GM12864 (cell line): ENCODE results near the gene STK32B.

Experiments
- DNase-seq: peaks from one replicate; pipeline ENCODE4 v3.0.0-alpha.2; 2011; ENCODE audit warnings: low read depth
- H3K4me3 ChIP-seq: 2 replicates; pipeline ENCODE4 v1.5.1; 2011; ENCODE audit warnings: mild to moderate bottlenecking, low read depth, low read length, control low read depth
- TF ChIP-seq, protein P1 (sequence below): IDR thresholded peaks from 2 replicates; pipeline ENCODE4 v1.5.1; 2011; ENCODE audit warnings: low read depth, mild to moderate bottlenecking, moderate library complexity, low read length, control low read depth, inconsistent platforms; ENCODE audit errors: missing control alignments

The STK32B gene

DNA sequence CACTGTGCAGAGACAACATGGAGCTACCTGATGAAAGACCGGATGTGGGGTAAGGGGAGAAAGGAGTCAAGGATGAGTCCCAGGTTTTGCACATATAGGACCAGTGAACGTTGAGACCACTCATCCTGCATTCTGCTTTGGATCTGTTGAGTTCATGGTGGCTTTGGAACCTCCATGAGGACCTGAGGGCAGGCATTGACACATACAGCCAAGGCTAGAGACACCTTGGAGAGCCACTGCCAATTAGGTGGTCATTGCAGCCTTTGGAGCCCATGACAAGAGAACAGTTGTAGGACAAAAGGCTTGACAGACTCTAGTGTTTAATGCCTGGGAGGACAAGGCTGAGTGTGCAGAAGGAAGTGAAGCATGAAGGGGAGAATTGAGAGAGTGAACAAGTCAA is 87.9 kb downstream of the STK32B start:
- no peak overlapping the region for H3K4me3 ChIP-seq
- TF ChIP-seq, protein P1, sequence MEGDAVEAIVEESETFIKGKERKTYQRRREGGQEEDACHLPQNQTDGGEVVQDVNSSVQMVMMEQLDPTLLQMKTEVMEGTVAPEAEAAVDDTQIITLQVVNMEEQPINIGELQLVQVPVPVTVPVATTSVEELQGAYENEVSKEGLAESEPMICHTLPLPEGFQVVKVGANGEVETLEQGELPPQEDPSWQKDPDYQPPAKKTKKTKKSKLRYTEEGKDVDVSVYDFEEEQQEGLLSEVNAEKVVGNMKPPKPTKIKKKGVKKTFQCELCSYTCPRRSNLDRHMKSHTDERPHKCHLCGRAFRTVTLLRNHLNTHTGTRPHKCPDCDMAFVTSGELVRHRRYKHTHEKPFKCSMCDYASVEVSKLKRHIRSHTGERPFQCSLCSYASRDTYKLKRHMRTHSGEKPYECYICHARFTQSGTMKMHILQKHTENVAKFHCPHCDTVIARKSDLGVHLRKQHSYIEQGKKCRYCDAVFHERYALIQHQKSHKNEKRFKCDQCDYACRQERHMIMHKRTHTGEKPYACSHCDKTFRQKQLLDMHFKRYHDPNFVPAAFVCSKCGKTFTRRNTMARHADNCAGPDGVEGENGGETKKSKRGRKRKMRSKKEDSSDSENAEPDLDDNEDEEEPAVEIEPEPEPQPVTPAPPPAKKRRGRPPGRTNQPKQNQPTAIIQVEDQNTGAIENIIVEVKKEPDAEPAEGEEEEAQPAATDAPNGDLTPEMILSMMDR, result no peak
- no peak for DNase-seq

DNA sequence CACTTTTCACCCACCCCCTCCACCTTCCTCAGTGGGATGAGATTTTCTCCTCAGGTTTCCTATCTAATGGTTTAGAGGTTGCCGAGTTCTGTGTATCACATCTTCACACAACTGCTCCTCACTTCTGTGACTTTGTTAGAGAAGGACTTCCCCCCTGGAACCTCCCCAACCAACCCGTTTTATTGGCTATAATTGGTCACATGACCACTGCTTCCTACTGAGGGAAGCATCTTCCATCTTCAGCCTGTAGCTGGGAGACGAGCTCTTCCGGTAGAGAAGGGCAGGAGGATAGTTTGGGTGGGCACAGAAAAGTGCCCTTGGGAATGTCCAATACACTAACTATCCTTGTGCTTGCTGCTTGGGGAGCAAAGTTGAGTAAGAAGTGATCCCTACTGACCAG is 90.5 kb downstream of the STK32B start:
- TF ChIP-seq, protein P1, result no peak
- no peak for DNase-seq
- H3K4me3 ChIP-seq, result no peak overlapping the region

DNA sequence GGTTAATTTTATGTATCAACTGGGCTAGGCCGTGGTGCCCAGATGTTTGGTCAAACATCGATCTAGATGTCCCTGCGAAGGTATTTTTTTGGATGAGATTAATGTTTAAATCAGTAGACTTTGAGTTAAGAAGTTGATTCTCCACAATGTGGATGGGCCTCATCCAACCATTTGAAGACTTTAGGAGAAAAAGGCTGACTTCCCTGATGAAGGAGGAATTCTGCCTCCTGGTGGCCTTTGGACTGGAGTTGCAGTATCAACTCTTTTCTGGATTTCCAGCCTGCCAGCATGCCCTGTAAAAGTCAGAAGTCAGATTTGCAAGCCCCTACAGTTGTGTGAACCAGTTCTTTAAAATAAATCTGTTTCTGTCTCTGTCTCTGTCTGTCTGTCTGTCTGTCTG is 91.4 kb downstream of the STK32B start:
- H3K4me3 ChIP-seq, result no peak overlapping the region
- TF ChIP-seq, protein P1, result peak; percentile 53
- no peak for DNase-seq

DNA sequence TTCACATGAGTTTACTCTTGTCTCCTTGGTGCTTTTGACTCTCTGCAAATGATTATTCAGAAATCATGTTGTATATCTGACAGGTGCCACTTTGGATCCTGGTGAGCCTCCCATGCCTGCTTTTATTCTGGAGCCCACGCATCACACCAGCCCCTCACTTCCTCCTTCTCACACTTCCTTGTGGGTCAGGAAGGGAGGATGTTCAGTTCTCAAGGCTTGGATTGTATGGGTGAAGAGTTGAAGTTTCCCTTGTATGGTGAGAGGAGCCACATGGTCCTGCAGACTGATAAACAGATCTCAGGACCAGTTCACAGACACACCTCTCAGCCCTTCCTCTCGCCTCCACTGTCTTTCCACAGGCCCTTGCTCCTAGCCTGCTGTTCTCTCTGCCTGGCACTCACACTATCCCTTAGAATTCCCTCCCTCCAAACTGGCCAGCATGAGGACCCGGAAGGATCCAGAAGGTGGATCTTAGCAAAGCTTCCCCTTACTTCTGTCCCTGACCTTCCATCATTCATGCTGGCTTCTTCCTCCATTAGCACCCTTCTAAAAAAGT is 92.1 kb downstream of the STK32B start:
- no peak overlapping the region for H3K4me3 ChIP-seq
- DNase-seq, result no peak
- TF ChIP-seq, protein P1, result no peak

DNA sequence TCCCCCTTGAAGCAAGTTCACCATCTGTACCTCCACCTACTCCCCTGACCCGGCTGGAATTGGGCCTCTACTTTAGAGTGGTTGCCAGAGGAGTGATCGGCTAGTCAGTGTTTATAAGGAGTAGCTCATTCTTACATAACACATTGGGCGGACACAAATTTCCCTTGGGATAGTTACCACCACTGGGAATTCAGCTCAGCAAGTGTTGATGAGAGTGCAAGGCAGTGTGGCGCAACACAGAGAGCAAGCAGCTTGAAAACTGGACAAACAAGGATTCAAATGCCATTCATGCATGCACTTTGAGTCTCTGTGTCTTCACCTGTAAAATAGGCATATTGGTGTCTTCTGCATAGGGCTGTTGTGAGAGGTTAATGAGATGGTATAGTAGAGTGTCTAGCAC is 92.7 kb downstream of the STK32B start:
- H3K4me3 ChIP-seq, result no peak overlapping the region
- no peak for DNase-seq
- TF ChIP-seq, protein P1, result no peak

DNA sequence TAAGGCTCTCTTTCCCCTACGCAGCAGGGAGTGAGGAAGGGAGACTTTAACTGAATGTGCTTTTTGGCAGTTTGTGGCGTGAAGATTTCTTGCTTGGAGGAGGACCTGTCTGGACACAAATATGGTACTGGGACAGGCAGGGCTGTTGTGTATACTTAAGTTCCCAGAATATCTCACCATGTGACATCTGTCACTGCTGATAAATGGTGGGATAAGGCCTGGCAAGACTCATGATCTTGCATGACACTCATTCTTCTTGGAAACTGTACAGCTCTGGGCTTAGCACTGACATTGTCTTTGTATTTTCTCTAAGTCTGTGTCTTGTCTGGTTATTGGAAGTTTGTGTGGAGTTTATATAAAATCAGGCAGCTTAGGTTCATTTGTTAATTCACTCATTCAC is 93.1 kb downstream of the STK32B start:
- DNase-seq, result no peak
- no peak overlapping the region for H3K4me3 ChIP-seq
- TF ChIP-seq, protein P1, result no peak

DNA sequence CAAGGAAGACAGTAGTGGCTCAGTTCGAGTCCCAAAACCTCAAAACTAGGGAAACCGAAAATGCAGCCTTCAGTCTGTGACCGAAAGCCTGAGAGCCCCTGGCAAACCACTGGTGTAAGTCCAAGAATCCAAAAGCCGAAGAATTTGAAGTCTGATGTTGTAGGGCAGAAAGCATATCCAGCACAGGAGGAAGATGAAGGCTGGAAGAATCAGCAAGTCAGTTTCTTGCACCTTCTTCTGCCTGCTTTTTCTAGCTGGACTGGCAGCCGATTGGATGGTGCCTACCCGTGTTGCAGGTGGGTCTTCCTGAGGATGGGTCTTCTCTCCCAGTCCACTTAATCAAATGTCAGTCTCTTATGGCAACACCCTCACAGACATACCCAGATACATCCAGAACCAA is 95.0 kb downstream of the STK32B start:
- no peak overlapping the region for H3K4me3 ChIP-seq
- TF ChIP-seq, protein P1, result no peak
- no peak for DNase-seq
